H1 (cell line): ENCODE results near the gene RPS6KA5. TPM values are rescaled to one million over a fixed set of nuclear protein-coding genes. Genes with fewer than 3 reads are reported as not detected.

Experiments used
- BRCA1 ChIP-seq: IDR thresholded peaks from 2 replicates; pipeline ENCODE4 v1.6.1; 2012; ENCODE audit warnings: low read depth, low read length, improper control_type of control experiment
- CBX5 ChIP-seq: fragments of 300-800, 300-1000 bp; sonication (generic); IDR thresholded peaks from 2 replicates; pipeline ENCODE4 v1.7.1; 2016; ENCODE audit warnings: antibody characterized with exemption, low read length, low read depth
- GABPA ChIP-seq: IDR thresholded peaks from 2 replicates; pipeline ENCODE4 v1.6.1; 2011; ENCODE audit warnings: mild to moderate bottlenecking, low read length, moderate library complexity, borderline replicate concordance; ENCODE audit not compliant: insufficient read depth
- POLR2A ChIP-seq, 2 experiments: IDR thresholded peaks; 1 replicate in 1 of 2; 2 replicates in 1 of 2; pipeline ENCODE4 v1.6.1; 2011; ENCODE audit warnings: low read depth in 2 of 2, low read length in 2 of 2, mild to moderate bottlenecking in 2 of 2; ENCODE audit errors: control extremely low read depth in 1 of 2
- TAF7 ChIP-seq: optimal IDR thresholded peaks from 2 replicates; pipeline ENCODE3; 2011; ENCODE audit warnings: low read depth, mild to moderate bottlenecking, inconsistent platforms, low read length, moderate library complexity, borderline replicate concordance
- polyA plus RNA-seq, 7 experiments: library from polyadenylated mRNA; depleted of rRNA in 3 of 7; stranded (reverse) in 5 of 7; unstranded in 2 of 7; fragments of >200 nt in 5 of 7; fragments of 200-250 nt in 2 of 7; gene quantifications; 1 replicate in 5 of 7; 2 replicates in 1 of 7; 4 replicates in 1 of 7; pipeline versions ENCODE4 v1.2.1 to v1.2.3, GENCODE V29; 2011 to 2013; ENCODE audit warnings: missing spikeins in 2 of 7, mixed read lengths in 2 of 7
- total RNA-seq: library from RNA; stranded (reverse); fragmentation: NEBNext Ultra II Directional; extraction: Animal tissue kit (Norgen Biotek cat#: 25700); gene quantifications from 2 replicates; pipeline ENCODE4 v1.2.1, GENCODE V29; 2021

RPS6KA5 gene
- total and polyA plus RNA-seq, 2 of the 8 experiments (the other 6 are each of a cell fraction or from before 2014, with no cell fraction given) = 0.85 to 3.1 TPM

- no peak for TF ChIP-seq CBX5
- TF ChIP-seq TAF7 = no peak
- no peak for TF ChIP-seq GABPA
- no peak for TF ChIP-seq POLR2A (IDR thresholded peaks at IDR 0.05; ENCODE audit: control extremely low read depth in 1 of 2, low read depth in 2 of 2, low read length in 2 of 2)
- TF ChIP-seq BRCA1 = no peak
These were observed 244.9 kb downstream of the RPS6KA5 start (continued) for GRCh38 chr14:90815572-90815821.
